Astrocyte of the cerebellum (primary cell): ENCODE results near the gene NPM1.
"Not testable (repeated sequence)": the region's sequence is repeated elsewhere in the genome, so short reads cannot be mapped to it uniquely, and the experiment has no call there.

Experiments
- DNase-seq: peaks from one replicate; pipeline ENCODE4 v3.0.0-alpha.2; 2011; ENCODE audit warnings: low read depth
- H3K4me3 ChIP-seq: 2 replicates; pipeline ENCODE4 v1.5.1; 2011; ENCODE audit warnings: mild to moderate bottlenecking, low read depth, low read length, moderate library complexity
- in situ Hi-C: cut with HindIII; loops from 2 replicates; pipeline ENCODE4 v1.10.0; 2017; ENCODE audit warnings: low sequenced_read_pairs
- TF ChIP-seq, protein P1 (sequence below): IDR thresholded peaks from 2 replicates; pipeline ENCODE4 v1.5.1; 2012; ENCODE audit warnings: low read length, low read depth, moderate library complexity, mild to moderate bottlenecking; ENCODE audit errors: missing control alignments

The NPM1 gene

DNA sequence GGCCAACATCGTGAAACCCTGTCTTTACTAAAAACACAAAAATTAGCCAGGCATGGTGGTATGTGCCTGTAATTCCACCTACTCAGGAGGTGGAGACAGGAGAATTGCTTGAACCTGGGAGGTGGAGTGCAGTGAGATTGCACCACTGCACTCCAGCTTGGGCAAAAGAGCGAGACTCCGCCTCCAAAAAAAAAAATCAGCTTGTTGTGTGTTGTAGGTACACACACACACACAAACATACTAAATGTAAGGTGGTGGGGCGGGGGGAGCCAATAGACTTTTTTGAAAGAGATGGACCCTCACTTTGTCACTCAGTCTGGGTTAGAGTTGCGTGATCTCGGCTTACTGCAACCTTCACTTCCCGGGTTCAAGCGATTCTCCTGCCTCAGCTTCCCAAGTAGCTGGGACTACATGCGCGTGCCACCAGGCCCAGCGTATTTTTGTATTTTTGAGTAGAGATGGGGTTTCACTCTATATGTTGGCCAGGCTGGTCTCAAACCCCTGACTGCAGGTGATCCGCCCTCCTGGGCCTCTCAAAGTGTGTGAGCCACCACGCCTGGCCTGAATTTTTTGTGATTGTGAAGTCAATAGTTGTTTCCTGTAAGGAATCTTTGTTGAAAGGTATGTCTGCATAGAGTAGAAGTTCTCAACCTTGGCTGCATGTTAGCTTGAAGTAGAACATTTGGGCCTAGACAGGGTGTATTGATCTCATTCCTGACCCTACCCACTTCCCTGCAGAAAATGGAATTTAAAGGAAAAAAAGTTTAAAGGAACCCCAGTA lies 13.7 kb downstream of the NPM1 start:
- DNase-seq: no peak
- in situ Hi-C loops: loop anchor here (25.0 kb wide), 1 partner anchor 461 kb away; no protein-coding TSS in a partner anchor
- TF ChIP-seq, protein P1, sequence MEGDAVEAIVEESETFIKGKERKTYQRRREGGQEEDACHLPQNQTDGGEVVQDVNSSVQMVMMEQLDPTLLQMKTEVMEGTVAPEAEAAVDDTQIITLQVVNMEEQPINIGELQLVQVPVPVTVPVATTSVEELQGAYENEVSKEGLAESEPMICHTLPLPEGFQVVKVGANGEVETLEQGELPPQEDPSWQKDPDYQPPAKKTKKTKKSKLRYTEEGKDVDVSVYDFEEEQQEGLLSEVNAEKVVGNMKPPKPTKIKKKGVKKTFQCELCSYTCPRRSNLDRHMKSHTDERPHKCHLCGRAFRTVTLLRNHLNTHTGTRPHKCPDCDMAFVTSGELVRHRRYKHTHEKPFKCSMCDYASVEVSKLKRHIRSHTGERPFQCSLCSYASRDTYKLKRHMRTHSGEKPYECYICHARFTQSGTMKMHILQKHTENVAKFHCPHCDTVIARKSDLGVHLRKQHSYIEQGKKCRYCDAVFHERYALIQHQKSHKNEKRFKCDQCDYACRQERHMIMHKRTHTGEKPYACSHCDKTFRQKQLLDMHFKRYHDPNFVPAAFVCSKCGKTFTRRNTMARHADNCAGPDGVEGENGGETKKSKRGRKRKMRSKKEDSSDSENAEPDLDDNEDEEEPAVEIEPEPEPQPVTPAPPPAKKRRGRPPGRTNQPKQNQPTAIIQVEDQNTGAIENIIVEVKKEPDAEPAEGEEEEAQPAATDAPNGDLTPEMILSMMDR: no peak
- H3K4me3 ChIP-seq: no peak overlapping the region

DNA sequence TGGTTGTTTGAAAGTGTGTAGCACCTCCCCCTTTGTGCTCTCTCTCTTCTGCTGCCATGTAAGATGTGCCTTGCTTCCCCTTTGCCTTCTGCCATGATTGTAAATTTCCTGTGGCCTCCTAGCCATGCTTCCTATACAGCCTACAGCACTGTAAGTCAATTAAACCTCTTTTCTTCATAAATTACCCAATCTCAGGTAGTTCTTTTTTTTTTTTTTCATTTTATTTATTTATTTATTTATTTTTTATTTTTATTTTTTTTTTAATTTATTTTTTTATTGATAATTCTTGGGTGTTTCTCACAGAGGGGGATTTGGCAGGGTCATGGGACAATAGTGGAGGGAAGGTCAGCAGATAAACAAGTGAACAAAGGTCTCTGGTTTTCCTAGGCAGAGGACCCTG lies 15.1 kb downstream of the NPM1 start:
- in situ Hi-C loops: loop anchor here (25.0 kb wide), 1 partner anchor 460 kb away; no protein-coding TSS in a partner anchor
- not testable (repeated sequence) for H3K4me3 ChIP-seq, DNase-seq

DNA sequence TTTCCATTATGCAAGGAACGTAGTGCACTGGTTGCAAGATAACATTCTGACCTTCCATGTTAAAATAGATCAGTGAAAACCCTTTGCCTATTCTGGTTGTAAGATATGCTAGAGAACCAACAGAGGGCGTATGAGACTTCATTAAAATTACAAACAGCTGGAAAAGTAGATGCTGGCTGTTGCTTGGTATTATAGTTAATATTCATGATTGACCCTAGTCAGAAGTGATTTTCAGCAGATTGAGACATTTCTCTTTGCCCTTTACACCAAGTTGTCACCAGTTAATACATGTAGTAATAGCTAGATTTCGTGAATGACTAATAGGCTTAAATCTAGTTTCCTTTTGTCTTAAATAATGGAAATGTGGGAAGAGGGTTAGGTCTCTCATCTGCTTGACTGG lies 18.0 kb downstream of the NPM1 start:
- in situ Hi-C loops: loop anchor here (25.0 kb wide), 1 partner anchor 457 kb away; no protein-coding TSS in a partner anchor
- DNase-seq: no peak
- TF ChIP-seq, protein P1: peak; percentile 44
- H3K4me3 ChIP-seq: no peak overlapping the region

DNA sequence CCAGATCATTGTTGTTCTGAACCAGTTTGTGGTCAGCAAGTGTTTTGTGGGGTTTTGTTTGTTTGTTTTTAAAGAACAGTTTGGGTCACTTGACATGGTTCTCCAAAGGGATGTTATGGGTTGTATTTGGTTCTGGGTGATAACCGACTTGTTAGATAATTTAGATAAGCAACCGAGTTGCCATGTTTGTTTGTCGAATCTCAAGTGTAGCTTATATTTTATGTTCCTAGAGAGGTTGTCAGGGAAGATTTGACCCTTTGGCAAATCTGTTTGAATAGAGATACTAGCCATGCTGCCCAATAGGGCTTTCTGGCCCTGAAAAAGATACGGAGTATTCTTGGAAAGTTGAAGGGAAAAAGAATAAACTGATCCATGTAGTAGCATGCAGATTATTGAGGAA lies 19.6 kb downstream of the NPM1 start:
- no peak for DNase-seq
- no peak overlapping the region for H3K4me3 ChIP-seq
- in situ Hi-C loops: loop anchor here (25.0 kb wide), 1 partner anchor 455 kb away; no protein-coding TSS in a partner anchor
- TF ChIP-seq, protein P1: no peak

DNA sequence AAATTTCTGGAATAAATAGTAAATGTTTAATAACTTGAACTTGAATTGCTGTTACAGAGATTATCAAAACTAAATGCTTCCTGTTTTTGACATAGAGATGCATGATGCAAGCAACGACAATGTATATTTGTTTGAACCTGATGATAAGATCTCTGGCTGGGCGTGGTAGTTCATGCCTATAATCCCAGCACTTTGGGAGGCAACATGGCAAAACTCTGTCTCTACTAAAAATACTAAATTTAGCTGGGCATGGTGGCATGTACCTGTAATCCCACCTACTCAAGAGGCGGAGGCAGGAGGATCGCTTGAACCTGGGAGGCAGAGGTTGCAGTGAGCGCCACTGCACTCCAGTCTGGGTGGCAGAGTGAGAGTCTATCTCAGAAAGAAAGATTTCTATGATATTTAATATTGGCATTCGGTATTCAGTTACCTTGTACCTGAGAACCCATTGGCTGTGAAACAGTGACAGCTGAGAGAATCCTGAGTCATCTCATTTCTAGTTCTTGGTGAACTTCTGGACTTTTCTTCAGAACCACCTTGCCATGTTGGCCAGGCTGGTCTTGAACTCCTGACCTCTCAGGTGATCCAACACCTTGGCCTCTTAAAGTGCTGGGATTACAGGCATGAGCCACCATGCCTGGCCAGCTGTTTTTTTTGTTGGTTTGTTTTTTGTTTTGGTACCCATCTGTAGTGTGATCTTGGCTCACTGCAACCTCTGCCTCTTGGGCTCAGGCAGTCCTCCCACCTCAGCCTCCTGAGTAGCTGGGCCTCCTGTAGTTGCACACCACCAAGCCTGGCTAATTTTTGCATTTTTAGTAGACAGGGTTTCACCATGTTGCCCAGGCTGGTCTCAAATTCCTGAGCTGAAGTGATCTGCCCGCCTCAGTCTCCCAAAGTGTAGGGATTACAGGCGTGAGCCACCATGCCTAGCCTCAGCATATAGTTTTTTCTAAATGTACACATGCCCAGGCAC lies 21.8 kb downstream of the NPM1 start:
- in situ Hi-C loops: loop anchor here (25.0 kb wide), 1 partner anchor 453 kb away; no protein-coding TSS in a partner anchor
- DNase-seq: no peak
- TF ChIP-seq, protein P1: no peak
- H3K4me3 ChIP-seq: no peak overlapping the region

DNA sequence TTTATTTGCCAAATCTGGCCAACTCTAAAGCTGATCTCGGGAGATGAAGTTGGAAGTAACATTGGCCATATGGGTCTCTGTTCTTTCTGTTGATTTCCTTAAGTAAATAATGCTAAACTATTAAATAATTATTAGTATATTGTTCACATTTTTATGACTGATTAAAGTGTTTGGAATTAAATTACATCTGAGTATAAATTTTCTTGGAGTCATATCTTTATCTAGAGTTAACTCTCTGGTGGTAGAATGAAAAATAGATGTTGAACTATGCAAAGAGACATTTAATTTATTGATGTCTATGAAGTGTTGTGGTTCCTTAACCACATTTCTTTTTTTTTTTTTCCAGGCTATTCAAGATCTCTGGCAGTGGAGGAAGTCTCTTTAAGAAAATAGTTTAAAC lies 22.5 kb downstream of the NPM1 start:
- no peak for DNase-seq
- H3K4me3 ChIP-seq: no peak overlapping the region
- in situ Hi-C loops: loop anchor here (25.0 kb wide), 1 partner anchor 452 kb away; no protein-coding TSS in a partner anchor
- TF ChIP-seq, protein P1: no peak
